Measurements from ENCODE around the gene CELSR1.

CELSR1 gene

GRCh38 chr22:46584081-46584921, 46.9 kb upstream of the CELSR1 start:
- no peak for TF ChIP-seq CTCF (IDR thresholded peaks at IDR 0.05)
- no peaks in the 10 kb centered on the region for H3K36me3 ChIP-seq
- no peak overlapping the region for H3K27ac ChIP-seq
- H3K4me1 ChIP-seq (ENCODE audit: control insufficient read depth in 1 of 2, insufficient read depth in 1 of 2, low read depth in 1 of 2, low read length in 1 of 2): peaks cover 31 to 35% of the 10 kb centered on the region in 2 experiments
- H3K9me3 ChIP-seq: no peaks in the 10 kb centered on the region
- no peaks in the 10 kb centered on the region for H3K27me3 ChIP-seq
- H3K4me3 ChIP-seq (ENCODE audit: low read depth in 1 of 2, low read length in 1 of 2): no peak overlapping the region

- no peaks in the 10 kb centered on the region for H3K27me3 ChIP-seq
- no peak for TF ChIP-seq CTCF (IDR thresholded peaks at IDR 0.05)
- peaks cover 38 to 41% of the 10 kb centered on the region in 2 experiments for H3K4me1 ChIP-seq (ENCODE audit: control insufficient read depth in 1 of 2, insufficient read depth in 1 of 2, low read depth in 1 of 2, low read length in 1 of 2)
- H3K9me3 ChIP-seq: no peaks in the 10 kb centered on the region
- H3K36me3 ChIP-seq: no peaks in the 10 kb centered on the region
- H3K27ac ChIP-seq: no peak overlapping the region
- no peak overlapping the region for H3K4me3 ChIP-seq (ENCODE audit: low read depth in 1 of 2, low read length in 1 of 2)
Observed at GRCh38 chr22:46583571-46583970, 46.2 kb upstream of the CELSR1 start.

- TF ChIP-seq CTCF (IDR thresholded peaks at IDR 0.05): no peak
- Histone ChIP-seq H3K27ac (no peak overlapping the region), H3K4me1 (ENCODE audit: control insufficient read depth in 1 of 2, insufficient read depth in 1 of 2, low read depth in 1 of 2, low read length in 1 of 2) (peaks cover 42 to 44% of the 10 kb centered on the region in 2 experiments), H3K4me3 (ENCODE audit: low read depth in 1 of 2, low read length in 1 of 2) (no peak overlapping the region), H3K36me3 (no peaks in the 10 kb centered on the region), H3K27me3 (no peaks in the 10 kb centered on the region), H3K9me3 (no peaks in the 10 kb centered on the region)
Observed at GRCh38 chr22:46582281-46582933, 45.0 kb upstream of the CELSR1 start.

GRCh38 chr22:46581538-46582244, 44.3 kb upstream of the CELSR1 start:
- TF ChIP-seq CTCF (IDR thresholded peaks at IDR 0.05): no peak
- no peak overlapping the region for H3K27ac ChIP-seq
- H3K4me1 ChIP-seq (ENCODE audit: control insufficient read depth in 1 of 2, insufficient read depth in 1 of 2, low read depth in 1 of 2, low read length in 1 of 2): peaks cover 36 to 39% of the 10 kb centered on the region in 2 experiments

GRCh38 chr22:46580940-46581537, 43.6 kb upstream of the CELSR1 start:
- Histone ChIP-seq H3K4me3 (ENCODE audit: low read depth in 1 of 2, low read length in 1 of 2) (no peak overlapping the region), H3K36me3 (no peaks in the 10 kb centered on the region), H3K4me1 (ENCODE audit: control insufficient read depth in 1 of 2, insufficient read depth in 1 of 2, low read depth in 1 of 2, low read length in 1 of 2) (peaks cover 42 to 44% of the 10 kb centered on the region in 2 experiments), H3K27me3 (no peaks in the 10 kb centered on the region), H3K27ac (no peak overlapping the region), H3K9me3 (no peaks in the 10 kb centered on the region)
- no peak for TF ChIP-seq CTCF (IDR thresholded peaks at IDR 0.05)

More at GRCh38 chr22:46581538-46582244, 44.3 kb upstream of the CELSR1 start:
- H3K4me3 ChIP-seq (ENCODE audit: low read depth in 1 of 2, low read length in 1 of 2): no peak overlapping the region
- H3K36me3 ChIP-seq: no peaks in the 10 kb centered on the region
- no peaks in the 10 kb centered on the region for H3K9me3 ChIP-seq
- H3K27me3 ChIP-seq: no peaks in the 10 kb centered on the region
